HepG2 (cell line): ENCODE data around the gene RHEBL1. TPM values are rescaled to one million over a fixed set of nuclear protein-coding genes. Genes with fewer than 3 reads are reported as not detected.

Source experiments
- CBX5 ChIP-seq: sonication (generic); formaldehyde crosslinking; IDR thresholded peaks from 2 replicates; pipeline ENCODE4 v1.4.0; 2020; ENCODE audit warnings: missing genetic modification reagents, borderline replicate concordance
- ELF4 ChIP-seq: sonication (generic); formaldehyde crosslinking; IDR thresholded peaks from 2 replicates; pipeline ENCODE4 v1.5.0; 2020; ENCODE audit warnings: missing genetic modification reagents, mild to moderate bottlenecking, moderate library complexity, borderline replicate concordance
- FOSL1 ChIP-seq: sonication (generic); formaldehyde crosslinking; IDR thresholded peaks from 2 replicates; pipeline ENCODE4 v1.9.0; 2021; ENCODE audit warnings: missing genetic modification reagents, borderline replicate concordance
- FOXP1 ChIP-seq, 2 experiments: fragments of 450-650 bp in 1 of 2; IDR thresholded peaks; 2 replicates each; pipeline ENCODE4 v1.6.1; 2017 to 2018; ENCODE audit warnings: antibody characterized with exemption in 1 of 2
- GTF3A ChIP-seq: sonication (generic); formaldehyde crosslinking; conservative IDR thresholded peaks from 2 replicates; pipeline ENCODE4 v1.4.0; 2020; ENCODE audit warnings: mild to moderate bottlenecking, missing genetic modification reagents
- KLF16 ChIP-seq, 2 experiments: sonication (generic) in 1 of 2; formaldehyde crosslinking in 1 of 2; IDR thresholded peaks; 2 replicates each; pipeline versions ENCODE4 v1.6.1 to v1.8.0; 2016 to 2023; ENCODE audit warnings: missing genetic modification reagents in 2 of 2, missing compliant biosample characterization in 1 of 2
- MED1 ChIP-seq: sonication (generic); formaldehyde crosslinking; IDR thresholded peaks from 2 replicates; pipeline ENCODE4 v1.4.0; 2020; ENCODE audit warnings: missing genetic modification reagents
- MTF1 ChIP-seq: sonication (generic); formaldehyde crosslinking; IDR thresholded peaks from 2 replicates; pipeline ENCODE4 v1.5.0; 2020; ENCODE audit warnings: missing genetic modification reagents
- SP1 ChIP-seq, 2 experiments: fragments of 450-650 bp in 1 of 2; sonication (generic) in 1 of 2; formaldehyde crosslinking in 1 of 2; IDR thresholded peaks; 2 replicates each; pipeline versions ENCODE4 v1.4.0 to v1.6.1; 2016 to 2020; ENCODE audit warnings: missing genetic modification reagents in 1 of 2
- SRSF1 ChIP-seq: fragments of 200-400 bp; formaldehyde crosslinking; optimal IDR thresholded peaks from 2 replicates; pipeline ENCODE3; 2017; ENCODE audit warnings: mild to moderate bottlenecking, low read depth, low read length, moderate library complexity
- STAG1 ChIP-seq: sonication (generic); formaldehyde crosslinking; IDR thresholded peaks from 2 replicates; pipeline ENCODE4 v1.4.0; 2020; ENCODE audit warnings: missing genetic modification reagents
- ZNF605 ChIP-seq: sonication (generic); formaldehyde crosslinking; IDR thresholded peaks from 2 replicates; pipeline ENCODE4 v1.8.0; 2022; ENCODE audit warnings: mild to moderate bottlenecking, missing genetic modification reagents
- ZZZ3 ChIP-seq: sonication (generic); formaldehyde crosslinking; IDR thresholded peaks from 2 replicates; pipeline ENCODE4 v1.4.0; 2020; ENCODE audit warnings: missing genetic modification reagents, mild to moderate bottlenecking, borderline replicate concordance
- polyA plus RNA-seq, 8 experiments: library from polyadenylated mRNA; depleted of rRNA in 3 of 8; stranded (reverse) in 7 of 8; unstranded in 1 of 8; fragments of >200 nt; fragmentation: Illumina TruSeq in 4 of 8; extraction: Trizol in 4 of 8; gene quantifications; 2 replicates each; pipeline versions ENCODE4 v1.2.1 to v1.2.3, GENCODE V29; 2011 to 2016; ENCODE audit warnings: low read depth in 4 of 8, missing spikeins in 1 of 8, mixed read lengths in 1 of 8; ENCODE audit not compliant: insufficient read depth in 1 of 8
- total RNA-seq, 5 experiments: library from RNA; depleted of rRNA; stranded (reverse); fragments of >200 nt; fragmentation: Illumina TruSeq; extraction: Trizol; gene quantifications; 2 replicates each; pipeline ENCODE4 v1.2.3, GENCODE V29; 2016; ENCODE audit warnings: low read depth in 1 of 5
- TF ChIP-seq, protein P1 (sequence below): sonication (generic); formaldehyde crosslinking; IDR thresholded peaks from 2 replicates; pipeline ENCODE4 v1.8.1; 2023; ENCODE audit warnings: mild to moderate bottlenecking, moderate library complexity, missing genetic modification reagents
- TF ChIP-seq, protein P2 (sequence below): sonication (generic); formaldehyde crosslinking; IDR thresholded peaks from 2 replicates; pipeline ENCODE4 v1.4.0; 2020; ENCODE audit warnings: missing genetic modification reagents
- TF ChIP-seq, protein P3 (sequence below): sonication (generic); formaldehyde crosslinking; IDR thresholded peaks from 2 replicates; pipeline ENCODE4 v1.5.0; 2020; ENCODE audit warnings: mild to moderate bottlenecking, missing genetic modification reagents, borderline replicate concordance
- TF ChIP-seq, protein P4 (sequence below): sonication (generic); formaldehyde crosslinking; IDR thresholded peaks from 2 replicates; pipeline ENCODE4 v1.5.1; 2020; ENCODE audit warnings: missing genetic modification reagents, mild to moderate bottlenecking, borderline replicate concordance

Gene RHEBL1
- total and polyA plus RNA-seq, 2 of the 13 experiments (the other 11 are each of a cell fraction or from before 2014, with no cell fraction given), result 1.4 to 2.5 TPM

DNA sequence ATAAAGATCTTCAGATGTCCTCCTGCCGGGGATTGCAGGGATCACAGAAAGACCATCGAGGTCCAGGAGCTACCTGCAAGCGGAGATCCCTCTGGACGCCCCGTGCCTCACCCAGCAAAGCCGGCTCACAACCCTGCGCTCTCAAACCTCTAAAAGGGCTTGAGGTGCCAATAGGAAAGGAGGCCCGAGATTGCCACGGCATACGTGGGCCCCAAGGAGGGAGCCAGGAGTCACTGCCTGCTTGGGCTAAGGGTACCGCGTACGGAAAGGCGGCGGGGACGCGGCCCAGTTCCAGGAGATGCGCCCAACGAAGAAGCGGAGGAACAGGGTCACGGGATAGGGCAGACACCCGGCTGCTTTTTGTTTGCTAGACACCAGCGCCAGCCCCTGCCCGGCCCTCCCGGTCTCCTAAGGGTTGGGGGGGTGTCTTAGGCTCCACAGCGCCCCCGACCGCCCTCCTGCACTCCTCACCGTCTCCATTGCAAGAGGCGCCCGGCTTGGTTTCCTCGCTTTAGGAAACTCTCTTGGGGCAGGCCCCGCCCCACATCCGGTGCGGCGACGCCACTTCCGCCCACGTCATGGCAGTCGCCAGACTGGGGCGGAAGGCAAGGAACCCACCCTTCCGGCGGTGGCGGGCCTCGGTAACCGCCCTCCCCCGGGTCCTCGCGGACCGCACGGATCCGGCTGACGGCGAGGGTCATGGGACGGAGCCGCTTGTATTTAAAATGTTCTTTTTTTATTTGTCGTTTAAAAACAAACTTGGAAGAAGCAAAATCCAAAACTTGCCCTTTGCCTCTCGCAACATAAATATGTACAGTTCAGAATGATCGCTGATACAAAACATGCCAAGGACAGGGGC is 51.3 kb downstream of the RHEBL1 start, which contains the start of gene PRKAG1 (continued):
- TF ChIP-seq SP1 (IDR thresholded peaks at IDR 0.05) (no peak), SP1 (CRISPR knock-in tag; IDR thresholded peaks at IDR 0.05) (peak; percentile 65), GTF3A (CRISPR knock-in tag) (no peak), CBX5 (CRISPR knock-in tag) (no peak; the same call in 1 of the 2 replicates), ELF4 (CRISPR knock-in tag) (peak; percentile 79; the same call in 1 of the 2 replicates), FOSL1 (CRISPR knock-in tag) (no peak), MED1 (CRISPR knock-in tag) (peak; percentile 69), MTF1 (CRISPR knock-in tag) (no peak), ZZZ3 (CRISPR knock-in tag) (peak; percentile 38; the same call in 1 of the 2 replicates), STAG1 (0 out of 2 replicates have a peak, but pooled peaks have one; percentile 8), KLF16 (CRISPR knock-in tag; IDR thresholded peaks at IDR 0.05) (peak in 1 of 2 experiments; percentile 86; a peak in 2 of 4 replicates), FOXP1 (IDR thresholded peaks at IDR 0.05) (no peak), FOXP1 (CRISPR knock-in tag; IDR thresholded peaks at IDR 0.05) (no peak), SRSF1 (peak; percentile 93), ZNF605 (CRISPR knock-in tag) (no peak; the same call in 1 of the 2 replicates)
- TF ChIP-seq, protein P1, sequence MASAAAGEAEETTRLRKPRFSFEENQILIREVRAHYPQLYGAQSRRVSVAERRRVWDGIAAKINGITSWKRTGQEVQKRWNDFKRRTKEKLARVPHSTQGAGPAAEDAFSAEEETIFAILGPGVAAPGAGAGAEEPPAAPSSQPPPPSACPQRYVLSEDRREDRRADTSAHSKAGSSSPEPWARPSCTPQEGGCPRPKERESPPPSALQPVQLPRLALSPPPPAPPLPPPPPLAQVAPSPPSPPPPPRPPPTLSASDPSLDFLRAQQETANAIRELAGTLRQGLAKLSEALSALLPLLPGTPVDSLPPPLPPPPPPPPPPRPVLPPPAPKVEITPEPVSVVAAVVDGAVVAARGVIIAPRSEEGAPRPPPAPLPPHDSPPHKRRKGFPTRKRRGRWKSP, result no peak
- TF ChIP-seq, protein P2, sequence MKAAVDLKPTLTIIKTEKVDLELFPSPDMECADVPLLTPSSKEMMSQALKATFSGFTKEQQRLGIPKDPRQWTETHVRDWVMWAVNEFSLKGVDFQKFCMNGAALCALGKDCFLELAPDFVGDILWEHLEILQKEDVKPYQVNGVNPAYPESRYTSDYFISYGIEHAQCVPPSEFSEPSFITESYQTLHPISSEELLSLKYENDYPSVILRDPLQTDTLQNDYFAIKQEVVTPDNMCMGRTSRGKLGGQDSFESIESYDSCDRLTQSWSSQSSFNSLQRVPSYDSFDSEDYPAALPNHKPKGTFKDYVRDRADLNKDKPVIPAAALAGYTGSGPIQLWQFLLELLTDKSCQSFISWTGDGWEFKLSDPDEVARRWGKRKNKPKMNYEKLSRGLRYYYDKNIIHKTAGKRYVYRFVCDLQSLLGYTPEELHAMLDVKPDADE (CRISPR knock-in tag), result no peak
- TF ChIP-seq, protein P3, sequence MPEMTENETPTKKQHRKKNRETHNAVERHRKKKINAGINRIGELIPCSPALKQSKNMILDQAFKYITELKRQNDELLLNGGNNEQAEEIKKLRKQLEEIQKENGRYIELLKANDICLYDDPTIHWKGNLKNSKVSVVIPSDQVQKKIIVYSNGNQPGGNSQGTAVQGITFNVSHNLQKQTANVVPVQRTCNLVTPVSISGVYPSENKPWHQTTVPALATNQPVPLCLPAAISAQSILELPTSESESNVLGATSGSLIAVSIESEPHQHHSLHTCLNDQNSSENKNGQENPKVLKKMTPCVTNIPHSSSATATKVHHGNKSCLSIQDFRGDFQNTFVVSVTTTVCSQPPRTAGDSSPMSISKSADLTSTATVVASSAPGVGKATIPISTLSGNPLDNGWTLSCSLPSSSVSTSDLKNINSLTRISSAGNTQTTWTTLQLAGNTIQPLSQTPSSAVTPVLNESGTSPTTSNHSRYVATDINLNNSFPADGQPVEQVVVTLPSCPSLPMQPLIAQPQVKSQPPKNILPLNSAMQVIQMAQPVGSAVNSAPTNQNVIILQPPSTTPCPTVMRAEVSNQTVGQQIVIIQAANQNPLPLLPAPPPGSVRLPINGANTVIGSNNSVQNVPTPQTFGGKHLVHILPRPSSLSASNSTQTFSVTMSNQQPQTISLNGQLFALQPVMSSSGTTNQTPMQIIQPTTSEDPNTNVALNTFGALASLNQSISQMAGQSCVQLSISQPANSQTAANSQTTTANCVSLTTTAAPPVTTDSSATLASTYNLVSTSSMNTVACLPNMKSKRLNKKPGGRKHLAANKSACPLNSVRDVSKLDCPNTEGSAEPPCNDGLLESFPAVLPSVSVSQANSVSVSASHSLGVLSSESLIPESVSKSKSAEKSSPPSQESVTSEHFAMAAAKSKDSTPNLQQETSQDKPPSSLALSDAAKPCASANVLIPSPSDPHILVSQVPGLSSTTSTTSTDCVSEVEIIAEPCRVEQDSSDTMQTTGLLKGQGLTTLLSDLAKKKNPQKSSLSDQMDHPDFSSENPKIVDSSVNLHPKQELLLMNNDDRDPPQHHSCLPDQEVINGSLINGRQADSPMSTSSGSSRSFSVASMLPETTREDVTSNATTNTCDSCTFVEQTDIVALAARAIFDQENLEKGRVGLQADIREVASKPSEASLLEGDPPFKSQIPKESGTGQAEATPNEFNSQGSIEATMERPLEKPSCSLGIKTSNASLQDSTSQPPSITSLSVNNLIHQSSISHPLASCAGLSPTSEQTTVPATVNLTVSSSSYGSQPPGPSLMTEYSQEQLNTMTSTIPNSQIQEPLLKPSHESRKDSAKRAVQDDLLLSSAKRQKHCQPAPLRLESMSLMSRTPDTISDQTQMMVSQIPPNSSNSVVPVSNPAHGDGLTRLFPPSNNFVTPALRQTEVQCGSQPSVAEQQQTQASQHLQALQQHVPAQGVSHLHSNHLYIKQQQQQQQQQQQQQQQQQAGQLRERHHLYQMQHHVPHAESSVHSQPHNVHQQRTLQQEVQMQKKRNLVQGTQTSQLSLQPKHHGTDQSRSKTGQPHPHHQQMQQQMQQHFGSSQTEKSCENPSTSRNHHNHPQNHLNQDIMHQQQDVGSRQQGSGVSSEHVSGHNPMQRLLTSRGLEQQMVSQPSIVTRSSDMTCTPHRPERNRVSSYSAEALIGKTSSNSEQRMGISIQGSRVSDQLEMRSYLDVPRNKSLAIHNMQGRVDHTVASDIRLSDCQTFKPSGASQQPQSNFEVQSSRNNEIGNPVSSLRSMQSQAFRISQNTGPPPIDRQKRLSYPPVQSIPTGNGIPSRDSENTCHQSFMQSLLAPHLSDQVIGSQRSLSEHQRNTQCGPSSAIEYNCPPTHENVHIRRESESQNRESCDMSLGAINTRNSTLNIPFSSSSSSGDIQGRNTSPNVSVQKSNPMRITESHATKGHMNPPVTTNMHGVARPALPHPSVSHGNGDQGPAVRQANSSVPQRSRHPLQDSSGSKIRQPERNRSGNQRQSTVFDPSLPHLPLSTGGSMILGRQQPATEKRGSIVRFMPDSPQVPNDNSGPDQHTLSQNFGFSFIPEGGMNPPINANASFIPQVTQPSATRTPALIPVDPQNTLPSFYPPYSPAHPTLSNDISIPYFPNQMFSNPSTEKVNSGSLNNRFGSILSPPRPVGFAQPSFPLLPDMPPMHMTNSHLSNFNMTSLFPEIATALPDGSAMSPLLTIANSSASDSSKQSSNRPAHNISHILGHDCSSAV, result no peak
- TF ChIP-seq, protein P4, sequence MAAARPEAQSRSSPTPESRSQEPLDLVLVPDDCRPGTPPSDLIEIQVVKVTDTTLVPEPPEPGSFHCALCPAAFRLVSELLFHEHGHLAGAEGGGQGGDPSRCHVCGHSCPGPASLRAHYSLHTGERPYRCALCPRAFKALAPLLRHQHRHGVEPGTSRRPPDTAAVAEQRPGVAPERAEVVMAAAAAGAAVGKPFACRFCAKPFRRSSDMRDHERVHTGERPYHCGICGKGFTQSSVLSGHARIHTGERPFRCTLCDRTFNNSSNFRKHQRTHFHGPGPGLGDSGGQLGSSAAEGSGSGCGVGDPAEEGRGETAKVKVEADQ (CRISPR knock-in tag), result no peak
